Fibroblast of skin of left biceps (primary cell): Measurements from ENCODE around the gene NMNAT3.
A peak's percentile ranks its signal among the peaks of the same experiment; 100 is the strongest.

Experiments used
- DNase-seq, 2 experiments: peaks; one replicate each; pipeline ENCODE4 v3.0.0-alpha.2; 2013; ENCODE audit warnings: low read depth in 2 of 2

NMNAT3 gene

DNA sequence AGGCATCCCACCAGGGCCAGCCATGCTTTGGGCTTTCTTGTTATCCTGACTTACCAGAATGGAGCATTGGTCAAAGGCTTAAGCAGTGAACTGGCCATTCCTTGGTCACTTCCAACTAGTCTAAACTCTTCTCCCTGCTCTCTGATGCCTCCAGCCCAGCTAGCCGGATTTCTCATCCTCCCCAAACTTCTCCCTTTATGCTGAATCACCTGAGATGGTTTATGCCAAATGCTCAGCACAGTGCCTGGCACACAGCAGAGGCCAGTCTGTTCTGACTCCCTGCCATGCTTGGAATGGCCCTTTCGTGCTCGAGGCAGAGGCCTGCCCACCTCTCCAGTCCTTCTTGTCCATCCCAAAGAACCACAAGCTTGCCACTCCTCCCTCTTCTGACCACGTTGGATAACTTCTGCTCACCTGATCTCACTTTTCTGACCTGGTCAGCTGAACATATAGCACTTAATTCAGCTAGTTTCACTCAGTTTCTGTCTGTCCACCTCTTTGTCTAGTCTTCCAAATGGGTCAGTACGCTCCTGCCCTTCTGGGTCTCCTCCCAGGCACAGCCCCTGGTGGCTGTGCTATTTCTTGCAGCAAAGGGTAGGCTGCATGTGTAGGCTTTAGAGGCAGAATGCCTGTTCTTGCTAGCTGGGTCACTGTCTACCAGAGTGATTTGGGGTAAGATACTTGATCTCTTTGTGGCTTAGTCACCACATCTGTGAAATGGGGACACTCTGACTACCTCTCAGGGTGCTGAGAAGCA lies 136.1 kb downstream of the NMNAT3 start:
- DNase-seq, result no peak

DNA sequence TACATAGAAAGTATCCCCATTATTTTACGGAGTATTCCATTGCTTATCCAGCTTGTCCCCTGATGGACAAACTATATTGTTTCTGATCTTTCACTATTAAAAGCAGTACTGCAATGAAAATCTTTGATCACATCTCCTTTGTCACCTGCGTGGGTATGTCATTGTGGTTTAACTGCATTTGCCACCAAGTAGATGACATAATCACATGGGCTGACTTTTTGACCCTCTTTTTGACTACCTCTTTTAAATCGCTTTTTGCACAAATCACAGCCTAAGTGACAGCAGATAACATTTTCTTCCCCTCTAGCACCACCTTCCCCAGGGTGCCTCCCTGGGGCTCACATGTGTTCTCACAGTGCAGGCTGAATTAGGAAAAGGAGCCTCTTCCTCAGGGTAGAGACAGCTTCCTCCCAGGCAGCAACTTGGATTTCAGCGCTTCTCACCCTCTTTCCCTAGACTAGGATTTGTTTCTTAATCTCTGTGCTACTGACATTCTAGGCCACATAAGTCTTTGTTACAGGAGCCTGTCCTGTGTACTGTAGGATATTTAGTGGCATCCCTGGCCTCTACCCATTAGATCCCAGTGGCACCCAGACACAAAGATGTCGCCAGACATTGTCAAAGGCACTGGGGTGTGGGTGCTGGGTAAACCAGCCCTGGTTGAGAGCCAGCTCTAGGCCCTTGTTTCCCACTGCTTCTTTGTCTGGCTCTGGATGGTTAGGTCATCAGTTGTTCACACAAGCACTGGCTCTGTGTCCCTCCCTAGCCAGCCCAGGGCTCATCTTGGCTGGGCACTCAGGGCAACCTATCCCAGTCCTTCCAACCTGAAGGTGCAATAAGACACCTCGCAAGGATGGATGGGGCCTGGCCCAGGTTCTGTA lies 136.9 kb downstream of the NMNAT3 start:
- DNase-seq, result no peak

DNA sequence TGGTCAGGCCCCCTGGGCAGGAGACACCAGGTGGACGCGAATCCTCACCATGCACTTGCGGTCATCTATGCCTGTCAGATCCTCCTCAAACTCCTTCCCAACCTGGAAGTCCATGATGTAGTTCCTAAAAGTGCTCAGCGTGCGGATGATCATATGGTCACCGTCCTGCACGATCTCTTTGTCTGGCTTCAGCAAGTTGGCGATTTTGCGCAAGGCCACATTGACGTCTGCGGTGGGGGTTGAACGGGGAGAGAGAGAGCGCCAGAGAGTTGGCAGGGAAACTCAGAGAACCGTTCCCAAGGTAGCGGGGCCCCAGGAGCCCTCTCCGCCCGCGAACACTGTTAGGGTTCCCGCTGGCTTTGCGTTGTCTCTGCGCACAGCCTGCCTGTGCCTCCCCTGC lies 139.0 kb downstream of the NMNAT3 start:
- DNase-seq, result no peak

DNA sequence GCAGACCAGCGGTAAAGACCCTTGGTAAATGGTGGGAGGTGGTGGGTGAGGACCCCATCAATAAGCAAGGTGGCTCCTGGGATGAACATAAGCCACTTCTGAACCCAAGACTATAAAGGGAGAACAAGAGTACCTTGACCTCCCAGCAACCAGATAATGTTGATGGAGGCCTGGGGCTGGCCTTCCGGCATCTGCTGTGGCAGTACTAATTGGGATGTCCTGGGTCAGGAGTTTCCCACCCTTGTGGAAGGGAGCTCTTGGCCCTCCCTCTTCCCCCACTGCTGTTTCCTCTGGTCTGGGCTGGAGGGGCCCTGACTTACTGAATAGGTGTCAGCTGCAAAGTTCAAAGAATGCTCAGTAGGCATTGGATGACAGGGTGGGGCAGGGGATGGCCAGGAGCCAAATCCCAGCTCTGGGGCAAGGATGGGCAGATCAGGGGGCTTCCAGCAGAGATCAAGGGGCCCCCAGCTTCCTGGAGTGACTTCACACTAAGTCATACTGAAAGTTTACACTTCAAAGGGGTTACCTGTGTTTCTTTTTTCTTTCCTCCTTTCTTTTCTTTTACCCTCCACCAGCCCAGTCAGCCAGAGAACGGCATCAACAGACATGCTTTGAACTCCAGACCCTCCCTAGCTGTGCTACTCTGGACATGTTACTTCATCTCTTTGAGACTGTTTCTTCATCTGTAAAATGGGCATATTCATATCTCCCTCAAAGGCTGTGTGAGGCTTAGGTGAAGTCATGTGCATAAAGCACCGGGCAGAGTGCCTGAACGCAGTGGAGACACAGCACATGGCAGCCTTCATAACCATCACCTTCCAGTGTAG lies 139.8 kb downstream of the NMNAT3 start:
- no peak for DNase-seq

DNA sequence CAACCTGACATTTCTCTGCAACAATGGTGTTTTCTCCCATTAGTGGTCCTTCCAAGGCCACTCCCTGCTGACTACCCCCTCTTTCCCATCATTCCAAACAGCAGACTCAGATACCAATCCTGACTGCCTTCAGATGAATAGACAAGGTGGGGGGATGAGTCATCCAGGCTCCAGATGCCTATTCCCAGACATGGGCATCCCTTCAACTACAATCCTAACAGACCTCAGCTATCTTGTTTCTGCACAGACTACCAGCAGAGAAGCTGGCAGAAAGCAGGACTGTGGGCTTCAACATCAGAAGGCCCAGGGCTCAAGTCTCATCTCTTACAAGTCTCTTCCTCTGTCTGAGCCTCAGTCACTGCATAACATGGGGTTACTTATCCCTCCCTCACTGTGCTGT lies 140.4 kb downstream of the NMNAT3 start:
- no peak for DNase-seq

DNA sequence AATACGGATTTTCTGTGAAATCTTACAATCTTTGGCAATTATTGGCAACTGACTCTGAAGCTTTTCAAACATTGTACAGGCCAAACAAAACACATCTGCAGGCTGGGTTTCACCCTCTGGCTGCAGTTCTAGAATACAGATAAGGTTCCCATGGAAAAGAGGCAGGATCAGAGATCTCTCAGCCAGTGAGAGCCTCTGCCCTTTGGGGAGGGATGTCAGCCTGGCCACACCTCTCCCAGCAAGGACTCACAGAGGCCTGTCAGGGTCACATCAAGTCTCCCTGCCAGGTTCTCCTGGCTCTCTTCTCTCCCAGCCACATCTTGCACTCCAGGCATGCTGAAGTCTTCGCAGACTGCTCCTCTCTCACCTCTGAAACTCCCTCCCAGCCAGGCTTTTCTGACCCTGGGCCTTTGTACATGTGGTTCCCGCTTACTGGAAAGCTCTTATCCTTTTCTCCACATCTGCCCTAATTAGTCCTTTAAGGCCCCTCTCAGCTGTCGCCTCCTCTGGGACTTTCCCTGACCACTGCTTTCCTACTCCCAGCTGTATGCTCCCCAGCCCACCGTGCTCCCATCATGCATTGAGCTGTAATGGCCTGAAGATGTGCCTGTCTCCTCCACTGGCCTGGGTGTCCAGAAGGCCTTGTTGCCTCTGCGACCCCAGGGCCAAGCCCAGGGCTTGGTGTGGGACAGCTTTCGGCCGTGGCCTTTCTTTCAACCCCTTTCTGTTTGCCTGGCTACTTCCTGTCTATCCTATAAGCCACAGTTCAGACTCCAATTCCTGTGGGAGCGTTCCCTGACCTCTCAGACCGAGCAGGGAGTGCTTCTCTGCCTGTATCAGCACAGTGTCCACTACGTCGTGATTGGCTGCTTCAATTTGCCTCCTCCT lies 142.5 kb downstream of the NMNAT3 start:
- peak in 1 of 2 experiments; percentile 34 for DNase-seq

DNA sequence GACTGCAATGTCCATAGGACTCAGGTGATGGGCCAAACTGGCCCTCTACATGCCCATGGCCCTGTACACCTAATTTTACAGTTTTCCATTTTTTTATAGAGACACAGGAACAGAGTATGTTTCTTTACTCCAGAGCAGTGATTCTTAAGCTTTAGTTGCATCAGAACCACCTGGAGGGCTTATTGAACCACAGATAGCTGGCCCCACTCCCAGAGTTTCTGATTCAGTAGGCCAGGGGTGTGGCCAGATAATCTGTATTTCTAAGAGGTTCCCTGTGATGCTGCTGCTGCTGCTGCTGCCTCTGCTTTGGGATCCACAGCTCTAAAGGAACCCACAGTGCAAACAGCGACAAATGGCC lies 143.3 kb downstream of the NMNAT3 start:
- DNase-seq, result peak; percentile 82 to 84

DNA sequence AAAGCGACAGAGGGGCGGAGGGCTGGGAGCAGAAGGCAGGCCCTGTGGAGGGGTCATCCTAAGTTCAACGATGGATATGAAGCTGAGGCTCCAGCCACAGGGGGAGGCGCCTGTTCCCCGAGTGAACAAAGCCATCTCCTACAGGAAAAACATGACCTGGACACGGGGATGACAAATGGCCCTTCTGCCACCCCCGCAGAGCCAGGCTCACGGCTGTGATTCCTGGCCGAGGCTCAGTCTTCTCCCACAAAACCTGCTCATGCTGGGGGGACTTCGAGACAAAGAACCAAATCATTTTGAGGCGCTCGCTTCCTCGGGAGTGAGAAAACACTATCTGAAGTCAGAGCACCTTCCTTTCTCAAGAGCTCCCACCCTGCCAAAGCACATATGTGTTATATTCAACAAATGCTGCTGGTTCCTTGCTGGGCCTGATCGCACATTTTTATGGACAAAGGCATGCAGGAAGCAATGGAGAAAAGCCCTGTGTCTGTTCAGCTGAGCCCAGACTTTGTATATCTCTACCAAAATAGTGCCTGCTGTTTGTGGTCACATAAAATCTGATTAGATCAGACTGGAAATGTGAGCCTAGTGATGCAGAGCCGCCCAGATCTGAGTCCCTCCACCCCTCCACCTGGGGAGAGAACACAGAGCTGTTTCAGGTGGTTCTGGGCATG lies 143.9 kb downstream of the NMNAT3 start:
- peak; percentile 28 to 39 for DNase-seq

DNA sequence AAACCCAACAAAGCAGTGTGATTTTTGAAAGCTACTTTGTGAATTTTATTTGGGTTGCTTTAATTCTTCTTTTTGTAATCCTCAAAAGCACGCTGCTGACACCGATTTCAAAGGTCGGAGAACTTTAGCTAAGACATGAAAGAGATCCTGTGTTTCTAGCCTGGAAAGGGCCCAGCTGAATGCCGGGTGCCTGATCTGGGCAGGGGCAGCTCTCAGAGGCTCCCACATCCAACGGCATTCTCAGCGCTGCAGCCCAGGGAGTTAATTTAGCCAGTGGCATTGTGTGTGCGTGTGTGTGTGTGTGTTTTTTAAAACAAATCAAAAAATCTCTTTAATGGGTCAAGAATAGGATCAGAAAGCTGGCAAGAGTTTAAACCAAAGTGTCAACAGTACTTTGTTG lies 144.8 kb downstream of the NMNAT3 start:
- DNase-seq, result no peak

DNA sequence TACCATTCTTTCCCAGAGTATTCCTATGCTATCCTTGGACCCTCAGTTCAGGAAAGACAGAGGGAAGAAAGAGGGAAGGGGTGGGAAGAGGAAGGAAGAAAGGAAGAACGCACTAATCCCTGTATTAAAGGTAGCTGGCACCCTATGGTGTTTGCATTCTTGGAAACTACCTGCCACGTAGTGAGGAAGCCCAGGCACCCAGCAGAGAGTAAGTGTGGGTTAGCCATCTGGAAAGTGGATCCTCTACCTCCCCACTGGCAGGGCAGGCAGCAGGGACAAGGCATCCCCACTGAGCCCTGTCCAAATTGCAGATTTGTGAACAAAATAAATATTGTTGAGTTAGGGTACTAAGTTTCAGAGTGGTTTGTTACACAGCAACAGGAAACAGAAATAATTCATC lies 147.1 kb downstream of the NMNAT3 start:
- DNase-seq, result no peak

DNA sequence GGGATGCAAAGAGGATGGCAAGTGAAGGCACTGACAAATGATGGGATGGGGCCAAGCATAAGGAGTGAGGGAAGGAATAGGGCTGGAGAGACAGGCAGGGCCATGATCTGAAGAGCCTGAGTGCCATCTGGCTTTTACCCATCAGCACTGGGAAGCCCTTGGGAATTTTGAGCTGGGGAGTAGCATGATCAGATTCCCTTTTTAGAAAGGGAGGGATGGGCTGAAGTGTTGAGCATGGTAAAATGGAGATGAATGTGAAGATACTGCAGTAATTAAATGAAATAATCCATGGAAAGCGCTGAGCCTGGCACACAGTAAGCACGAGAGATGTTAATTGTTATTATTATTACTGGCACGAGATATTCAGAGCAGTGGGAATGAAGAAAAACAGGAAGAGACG lies 148.1 kb downstream of the NMNAT3 start:
- no peak for DNase-seq

DNA sequence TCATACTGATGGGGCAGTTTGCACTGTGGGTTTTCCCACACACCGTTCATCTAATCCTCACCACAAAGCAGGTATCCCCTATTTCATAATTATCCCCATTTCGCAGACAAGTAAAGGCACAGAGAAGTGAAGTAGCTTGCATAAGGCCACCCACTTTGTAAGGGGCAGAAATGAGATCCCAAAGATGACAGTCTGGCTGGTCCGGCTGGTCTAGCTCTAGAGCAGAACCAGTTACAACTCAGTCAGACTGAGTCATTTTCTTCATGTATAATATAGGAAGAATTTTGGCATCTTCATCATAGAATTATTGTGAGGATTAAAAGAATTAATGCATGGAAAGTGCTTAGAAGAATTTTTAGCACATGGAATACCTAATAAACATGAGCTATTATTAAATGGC lies 148.8 kb downstream of the NMNAT3 start:
- no peak for DNase-seq

DNA sequence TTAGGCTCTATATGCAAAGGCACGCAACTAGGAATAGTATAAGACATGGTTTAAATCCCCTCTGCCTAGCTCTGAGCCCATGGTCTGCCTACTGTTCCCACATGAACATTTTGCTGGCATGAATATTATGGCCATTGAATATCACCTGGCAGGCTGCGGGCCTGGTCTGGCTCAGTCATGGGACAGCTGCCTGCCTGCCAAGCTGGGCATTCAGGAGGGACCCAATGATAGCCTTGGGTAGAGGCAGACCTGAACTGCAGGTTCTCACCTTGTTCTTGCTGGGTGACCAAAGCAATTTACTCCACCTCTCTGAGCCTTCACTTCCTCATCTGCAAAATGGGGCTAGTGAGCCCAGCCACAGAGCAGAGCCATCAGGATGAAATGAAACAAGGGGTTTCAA lies 149.5 kb downstream of the NMNAT3 start:
- DNase-seq, result no peak

DNA sequence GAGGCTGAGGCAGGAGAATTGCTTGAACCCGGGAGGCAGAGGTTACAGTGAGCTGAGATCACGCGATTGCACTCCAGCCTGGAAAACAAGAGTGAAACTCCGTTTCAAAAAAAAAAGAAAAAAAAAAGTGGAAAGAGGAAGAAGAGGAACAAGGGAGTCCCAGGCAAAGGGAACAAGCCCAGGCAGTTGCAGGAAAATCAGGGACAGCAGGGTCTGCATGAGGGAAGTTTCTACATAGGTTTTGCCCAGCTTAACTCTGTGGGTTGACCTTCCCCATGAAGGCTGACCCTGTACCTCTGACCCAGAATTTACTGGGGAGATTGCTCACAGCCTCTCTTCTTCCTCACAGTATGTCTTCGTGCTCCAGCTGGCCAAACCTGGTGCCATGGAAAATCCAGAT lies 150.5 kb downstream of the NMNAT3 start:
- no peak for DNase-seq

DNA sequence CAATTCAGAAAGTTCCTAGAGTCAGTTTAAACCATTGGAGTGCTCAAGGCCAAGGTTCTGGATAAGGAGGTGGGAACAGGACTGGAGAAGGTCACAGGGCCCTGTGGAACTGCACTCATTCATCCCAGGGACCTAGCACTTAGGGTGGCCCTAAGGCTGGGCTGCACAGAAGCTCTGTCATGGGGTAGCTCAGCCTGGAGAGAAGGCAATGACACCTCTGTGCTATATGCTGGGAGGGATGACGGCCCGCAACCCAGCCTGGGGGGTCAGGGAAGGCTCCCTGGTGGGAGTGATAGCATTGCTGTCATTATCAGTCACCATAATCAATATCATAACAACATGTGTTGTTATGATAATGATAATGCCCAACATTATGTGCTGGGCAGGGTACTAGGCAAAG lies 151.6 kb downstream of the NMNAT3 start:
- DNase-seq, result no peak

DNA sequence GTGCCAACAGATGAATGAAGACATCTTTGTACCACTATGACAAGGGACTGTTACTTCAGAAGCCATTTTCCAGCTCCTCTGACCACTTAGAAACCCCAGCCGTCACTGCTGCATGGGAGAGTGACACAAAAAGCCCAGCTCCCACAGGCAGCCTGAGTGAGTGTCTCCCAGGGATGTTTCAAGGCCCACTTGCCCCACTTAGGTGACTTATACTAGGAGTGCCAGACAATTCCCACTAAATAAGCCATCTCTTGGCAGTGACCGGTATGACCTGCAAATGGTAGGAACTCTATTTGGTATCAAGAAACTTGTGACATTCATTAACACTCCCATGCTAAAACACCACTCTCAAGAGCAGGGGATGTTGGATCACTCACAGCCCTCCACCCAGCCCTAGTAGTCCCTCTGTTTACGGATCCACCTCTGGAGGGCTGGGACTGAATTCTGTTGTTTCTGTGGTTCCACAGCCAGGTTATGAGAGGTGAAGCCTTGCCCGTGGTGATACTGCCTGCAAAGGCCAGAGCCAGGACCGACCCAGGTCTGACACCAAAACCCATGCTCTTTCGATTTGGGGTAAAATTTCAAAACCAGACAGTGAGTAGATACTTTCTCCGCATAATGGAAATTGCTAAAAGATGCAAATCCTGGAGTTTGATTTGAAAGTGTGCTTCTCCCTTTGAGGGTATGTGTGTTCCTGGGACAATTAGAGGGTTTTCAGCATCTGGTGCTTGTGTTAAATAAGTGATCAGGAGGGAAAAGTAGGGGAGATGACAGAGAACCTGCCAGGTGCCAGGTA lies 152.7 kb downstream of the NMNAT3 start:
- DNase-seq, result no peak

DNA sequence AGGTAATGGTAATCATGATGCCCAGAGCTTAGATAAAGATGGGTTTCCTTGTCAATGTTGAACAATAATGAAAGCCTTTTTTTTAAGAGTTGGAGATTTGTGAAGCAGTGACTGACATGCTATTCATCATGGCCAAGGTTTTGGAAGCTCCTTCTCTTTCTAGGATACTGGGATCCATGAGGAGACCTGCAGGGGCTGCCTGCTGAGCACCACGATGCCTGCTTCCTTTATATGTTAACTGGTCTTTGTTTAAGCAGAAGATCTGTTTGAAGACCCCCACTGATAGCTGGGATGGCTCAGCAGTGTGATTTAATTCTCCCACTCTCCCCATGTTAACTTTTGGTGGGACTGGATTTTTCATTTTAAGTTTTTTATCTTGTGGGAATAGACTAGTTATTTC lies 154.1 kb downstream of the NMNAT3 start:
- DNase-seq, result no peak

DNA sequence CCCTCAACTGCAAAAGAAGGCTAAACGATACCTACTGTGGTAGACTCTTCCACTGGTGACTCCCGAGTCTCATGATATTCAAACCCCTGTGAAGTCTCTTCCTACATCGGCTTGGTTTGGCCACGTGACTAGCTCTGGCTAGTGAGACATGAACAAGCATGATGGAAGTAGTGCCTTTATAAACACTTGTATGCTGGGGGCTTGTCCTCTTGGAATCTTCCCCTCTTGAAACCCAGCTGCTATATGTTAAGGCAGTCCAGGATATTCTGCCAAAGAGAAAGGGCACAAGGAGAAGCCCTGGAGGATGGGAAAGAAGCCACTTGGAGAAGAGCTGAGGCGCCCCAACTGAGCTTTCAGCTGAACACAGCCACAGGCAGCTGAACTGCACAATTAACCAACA lies 154.6 kb downstream of the NMNAT3 start:
- no peak for DNase-seq

DNA sequence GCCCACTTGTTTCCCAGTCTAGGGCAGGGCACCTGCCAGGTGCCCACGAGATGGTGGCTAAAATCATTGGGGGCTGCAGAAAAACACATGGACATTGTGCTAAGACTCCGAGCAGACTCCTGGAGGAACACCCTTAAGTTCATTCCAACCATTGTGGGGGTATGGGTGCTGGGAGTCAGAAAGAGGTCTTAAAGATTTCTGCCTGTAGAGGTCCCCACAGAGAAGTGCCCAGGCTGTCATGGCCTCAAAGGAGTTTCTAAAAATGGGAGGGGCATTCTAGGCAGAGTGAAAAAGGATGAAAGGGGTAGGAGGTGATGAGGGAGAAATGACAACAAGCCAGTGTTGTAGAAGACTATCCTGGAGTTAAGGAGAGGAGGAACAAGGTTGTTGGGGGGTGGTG lies 155.4 kb downstream of the NMNAT3 start:
- no peak for DNase-seq

DNA sequence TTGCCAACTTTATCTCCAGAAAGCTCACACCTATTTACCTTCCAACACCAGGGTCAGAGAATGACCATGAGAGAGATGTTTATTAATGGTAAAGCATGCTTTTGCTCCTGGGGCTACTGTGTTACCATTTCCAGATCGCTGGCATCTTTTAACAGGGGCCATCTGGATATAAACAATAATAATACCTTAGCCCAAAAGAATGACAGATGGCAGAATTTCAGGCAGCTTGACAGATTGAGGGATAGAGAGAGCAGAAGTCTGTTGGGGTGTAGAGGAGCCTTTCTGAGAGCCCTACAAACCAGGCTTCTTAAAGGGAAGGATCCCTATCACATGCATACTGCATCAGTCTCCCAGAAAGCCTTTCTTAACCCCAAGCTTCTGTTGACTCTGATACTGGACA lies 156.0 kb downstream of the NMNAT3 start:
- no peak for DNase-seq
